ENCODE results near the gene HCLS1. TPM values are rescaled to one million over a fixed set of nuclear protein-coding genes. Genes with fewer than 3 reads are reported as not detected.
"Not testable (repeated sequence)": the region's sequence is repeated elsewhere in the genome, so short reads cannot be mapped to it uniquely, and the experiment has no call there.

The HCLS1 gene
- total RNA-seq, 2 experiments from 2014 or later = 316 to 318 TPM

- H3K27me3 Mint-ChIP-seq = peaks cover 2% of the 10 kb centered on the region
- H3K9me3 Mint-ChIP-seq = no peaks in the 10 kb centered on the region
- no peak overlapping the region for H3K27ac Mint-ChIP-seq
- DNase-seq = no peak
- H3K4me3 Mint-ChIP-seq = no peak overlapping the region
- ATAC-seq (ENCODE audit: low read depth) = no peak
- POLR2A ChIA-PET = interaction anchor here (0.5 kb wide), 1 partner anchor 36 kb away, joined by 4 read pairs; no protein-coding TSS in a partner anchor
- H3K4me1 Mint-ChIP-seq = no peaks in the 10 kb centered on the region
- no peaks in the 10 kb centered on the region for H3K36me3 Mint-ChIP-seq
These were observed 54.6 kb downstream of the HCLS1 start for GRCh38 chr3:121606106-121606505.

- Mint-ChIP-seq H3K4me1 (no peaks in the 10 kb centered on the region), H3K36me3 (no peaks in the 10 kb centered on the region), H3K4me3 (no peak overlapping the region), H3K27ac (no peak overlapping the region), H3K9me3 (no peaks in the 10 kb centered on the region), H3K27me3 (peaks cover 3% of the 10 kb centered on the region)
- POLR2A ChIA-PET = no interaction called here
- ATAC-seq (ENCODE audit: low read depth) = no peak
- DNase-seq = no peak
These were observed 55.9 kb downstream of the HCLS1 start for GRCh38 chr3:121604759-121605158.

- Mint-ChIP-seq H3K4me1 (no peaks in the 10 kb centered on the region), H3K4me3 (no peak overlapping the region), H3K9me3 (no peaks in the 10 kb centered on the region), H3K27me3 (peaks cover 3% of the 10 kb centered on the region), H3K36me3 (no peaks in the 10 kb centered on the region), H3K27ac (no peak overlapping the region)
- DNase-seq = no peak
- no peak for ATAC-seq (ENCODE audit: low read depth)
- POLR2A ChIA-PET = no interaction called here
These were observed 59.4 kb downstream of the HCLS1 start for GRCh38 chr3:121601212-121601812.

- H3K4me1 Mint-ChIP-seq; H3K27ac Mint-ChIP-seq; ATAC-seq (ENCODE audit: low read depth); DNase-seq; H3K9me3 Mint-ChIP-seq; H3K27me3 Mint-ChIP-seq; POLR2A ChIA-PET; H3K36me3 Mint-ChIP-seq; H3K4me3 Mint-ChIP-seq: not testable (repeated sequence)
These were observed 60.8 kb downstream of the HCLS1 start for GRCh38 chr3:121599900-121600299.

- POLR2A ChIA-PET = no interaction called here
- no peak for ATAC-seq (ENCODE audit: low read depth)
- H3K27ac Mint-ChIP-seq = no peak overlapping the region
- H3K27me3 Mint-ChIP-seq = peaks cover 3% of the 10 kb centered on the region
- H3K4me3 Mint-ChIP-seq = no peak overlapping the region
- H3K4me1 Mint-ChIP-seq = no peaks in the 10 kb centered on the region
- no peak for DNase-seq
- H3K9me3 Mint-ChIP-seq = no peaks in the 10 kb centered on the region
- no peaks in the 10 kb centered on the region for H3K36me3 Mint-ChIP-seq
These were observed 62.1 kb downstream of the HCLS1 start for GRCh38 chr3:121598564-121598963.

- ATAC-seq (ENCODE audit: low read depth) = no peak
- no peak for DNase-seq
- H3K4me3 Mint-ChIP-seq = no peak overlapping the region
- no peaks in the 10 kb centered on the region for H3K4me1 Mint-ChIP-seq
- no peak overlapping the region for H3K27ac Mint-ChIP-seq
- no peaks in the 10 kb centered on the region for H3K9me3 Mint-ChIP-seq
- POLR2A ChIA-PET = no interaction called here
- H3K36me3 Mint-ChIP-seq = no peaks in the 10 kb centered on the region
- H3K27me3 Mint-ChIP-seq = peaks cover 8% of the 10 kb centered on the region
These were observed 64.8 kb downstream of the HCLS1 start for GRCh38 chr3:121595765-121596406.

GRCh38 chr3:121594850-121595249 is 65.9 kb downstream of the HCLS1 start:
- H3K36me3 Mint-ChIP-seq = no peaks in the 10 kb centered on the region

GRCh38 chr3:121593806-121594205 is 66.9 kb downstream of the HCLS1 start:
- H3K27me3 Mint-ChIP-seq = peaks cover 14% of the 10 kb centered on the region
- H3K4me3 Mint-ChIP-seq; DNase-seq; H3K9me3 Mint-ChIP-seq; H3K27ac Mint-ChIP-seq; H3K36me3 Mint-ChIP-seq; ATAC-seq (ENCODE audit: low read depth); H3K4me1 Mint-ChIP-seq; POLR2A ChIA-PET: not testable (repeated sequence)

More at GRCh38 chr3:121594850-121595249, 65.9 kb downstream of the HCLS1 start:
- Mint-ChIP-seq H3K9me3 (no peaks in the 10 kb centered on the region), H3K4me3 (no peak overlapping the region), H3K27me3 (peaks cover 12% of the 10 kb centered on the region), H3K27ac (no peak overlapping the region), H3K4me1 (no peaks in the 10 kb centered on the region)
- POLR2A ChIA-PET = no interaction called here
- DNase-seq (no peak), ATAC-seq (ENCODE audit: low read depth) (no peak)

GRCh38 chr3:121592856-121593702 is 67.6 kb downstream of the HCLS1 start, which contains the start of gene FBXO40:
TSS of gene FBXO40 (plus strand) at chr3:121593379. CDS start at chr3:121620576, 27,197 bp downstream.
- H3K27ac Mint-ChIP-seq = no peak within 1 kb of the TSS

GRCh38 chr3:121584418-121584817 is 76.3 kb downstream of the HCLS1 start:
- H3K36me3 Mint-ChIP-seq = no peaks in the 10 kb centered on the region
- no peaks in the 10 kb centered on the region for H3K9me3 Mint-ChIP-seq
- no peak overlapping the region for H3K4me3 Mint-ChIP-seq
- ATAC-seq (ENCODE audit: low read depth) = no peak
- DNase-seq = no peak
- H3K4me1 Mint-ChIP-seq = no peaks in the 10 kb centered on the region
- H3K27me3 Mint-ChIP-seq = peaks cover 10% of the 10 kb centered on the region
- POLR2A ChIA-PET = no interaction called here
- no peak overlapping the region for H3K27ac Mint-ChIP-seq

More at GRCh38 chr3:121592856-121593702, 67.6 kb downstream of the HCLS1 start, which contains the start of gene FBXO40:
- DNase-seq (no peak), ATAC-seq (ENCODE audit: low read depth) (no peak)
- Mint-ChIP-seq H3K9me3 (no peaks in the 10 kb centered on the region), H3K36me3 (no peaks in the 10 kb centered on the region), H3K27me3 (peaks cover 14% of the 10 kb centered on the region), H3K4me1 (no peaks in the 10 kb centered on the region), H3K4me3 (no peak within 1 kb of the TSS)
- POLR2A ChIA-PET = no interaction called here

GRCh38 chr3:121581691-121582090 is 79.0 kb downstream of the HCLS1 start:
- peaks cover 15% of the 10 kb centered on the region for H3K27me3 Mint-ChIP-seq
- no peaks in the 10 kb centered on the region for H3K36me3 Mint-ChIP-seq
- H3K9me3 Mint-ChIP-seq = no peaks in the 10 kb centered on the region
- H3K4me3 Mint-ChIP-seq = no peak overlapping the region
- H3K4me1 Mint-ChIP-seq = no peaks in the 10 kb centered on the region
- no peak overlapping the region for H3K27ac Mint-ChIP-seq
- ATAC-seq (ENCODE audit: low read depth) (no peak), DNase-seq (no peak)
- POLR2A ChIA-PET = no interaction called here
